GM20431 (cell line): Measurements from ENCODE around the gene TPRG1.

ENCODE experiments used
- in situ Hi-C: fragments of 300-500 bp; cut with MseI, MboI; formaldehyde crosslinking; loops from one replicate; pipeline ENCODE4 v1.15.0; 2020; ENCODE audit warnings: low sequenced_read_pairs; ENCODE audit not compliant: unreplicated experiment

Gene TPRG1

DNA sequence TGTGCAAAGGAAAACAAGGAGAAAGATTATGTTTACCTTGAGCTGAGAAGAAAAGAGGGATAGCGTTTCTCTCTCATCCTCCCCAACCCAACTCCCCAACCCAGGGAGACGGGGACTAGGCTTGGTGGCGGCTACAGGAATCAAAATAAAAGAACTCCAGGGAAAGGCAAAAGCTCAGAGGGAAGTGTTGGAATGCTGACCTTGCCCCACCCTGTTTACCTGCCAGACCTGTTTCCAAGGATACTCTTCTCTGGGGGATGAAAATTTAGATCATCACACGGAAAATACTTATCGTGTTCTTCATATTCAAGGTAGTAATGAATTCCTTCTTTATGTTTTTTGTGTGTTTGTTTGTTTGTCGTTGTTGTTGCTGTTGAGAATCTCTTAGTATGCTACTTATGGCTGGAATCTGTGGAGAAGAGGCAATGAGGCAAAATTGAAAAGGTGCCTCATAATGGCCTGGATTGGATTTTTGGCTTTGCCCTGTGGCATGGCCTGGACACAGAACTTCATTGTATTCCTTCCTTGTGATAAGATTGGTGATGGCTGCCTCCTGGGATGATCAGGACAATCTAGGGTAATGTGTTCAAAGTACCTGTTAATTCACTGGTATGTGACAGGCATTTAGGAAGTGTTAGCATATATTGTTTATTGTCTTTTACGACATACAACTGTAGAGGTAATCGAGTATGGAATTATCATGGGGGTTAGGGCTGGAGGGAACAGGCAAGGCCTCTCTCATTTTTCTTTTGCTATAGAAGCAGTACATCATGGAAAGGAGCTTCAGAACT, 11.1 kb upstream of the TPRG1 start:
- in situ Hi-C loops = no loop called here

DNA sequence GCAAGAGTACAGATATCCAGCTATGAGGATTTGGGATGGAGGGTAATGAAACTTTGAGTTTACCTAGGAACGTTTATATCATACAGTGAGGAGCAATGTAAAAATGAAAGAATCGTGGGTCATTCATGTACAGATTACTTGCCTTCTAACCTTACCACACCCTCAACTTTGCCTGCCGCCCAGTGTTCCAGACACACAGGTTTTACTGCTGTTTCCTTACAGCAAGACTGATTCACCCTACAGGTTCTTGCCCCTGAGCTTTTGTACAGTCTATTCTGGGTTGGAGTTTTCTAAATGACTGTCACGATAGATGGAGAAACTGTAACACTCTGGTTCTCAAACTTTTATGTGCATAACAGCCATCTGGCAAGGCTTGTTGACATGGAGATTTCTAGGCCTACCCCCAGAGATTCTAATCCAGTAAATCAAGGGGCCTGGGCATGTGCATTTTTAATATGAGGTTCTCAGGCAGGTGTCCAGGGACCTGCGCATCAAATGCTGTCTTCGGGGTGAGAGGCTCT, 6.6 kb upstream of the TPRG1 start:
- in situ Hi-C loops = no loop called here

GRCh38 chr3:189166321-189166720, 5.5 kb upstream of the TPRG1 start:
- in situ Hi-C loops = no loop called here

- in situ Hi-C loops = no loop called here
These were observed 4.6 kb upstream of the TPRG1 start for GRCh38 chr3:189167027-189167766.

DNA sequence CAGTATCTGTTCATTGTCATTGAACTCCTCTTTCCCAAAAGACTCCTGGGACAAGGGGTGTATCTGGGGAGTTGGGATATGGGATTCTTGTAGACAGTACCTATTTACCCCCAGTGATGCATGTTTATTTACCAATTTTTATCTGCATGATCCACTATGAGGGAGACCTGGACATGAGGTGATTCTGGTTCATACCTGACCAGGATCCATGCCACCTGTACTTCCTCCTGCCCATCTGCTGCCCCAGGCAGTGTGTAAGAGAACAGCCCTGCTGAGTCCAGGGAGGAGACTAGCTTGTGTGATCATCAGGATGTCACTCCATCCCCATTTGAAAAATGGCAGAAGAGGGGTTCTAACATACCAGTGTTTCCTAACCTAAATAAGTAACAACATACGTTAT, 3.1 kb upstream of the TPRG1 start:
- in situ Hi-C loops = no loop called here

DNA sequence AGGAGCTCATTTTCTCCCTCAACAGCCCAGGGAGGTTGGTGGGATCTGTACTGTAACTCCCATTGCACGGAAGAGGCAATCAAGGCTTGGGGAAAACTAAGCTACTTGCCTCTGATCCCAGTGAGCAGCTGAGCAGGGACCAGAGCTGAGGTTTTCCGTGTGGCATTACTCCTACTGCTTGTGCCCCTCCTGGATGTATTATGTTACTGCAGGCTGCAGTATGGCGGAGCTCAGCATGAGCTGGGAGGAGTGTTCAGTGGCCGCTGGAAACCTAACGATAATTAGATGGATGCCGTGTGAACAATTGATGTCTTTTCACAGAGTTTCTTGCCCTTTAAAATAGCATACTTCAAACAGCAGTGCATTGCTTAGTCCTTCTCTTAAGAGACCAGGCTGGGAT, 2.0 kb upstream of the TPRG1 start:
- in situ Hi-C loops = no loop called here

DNA sequence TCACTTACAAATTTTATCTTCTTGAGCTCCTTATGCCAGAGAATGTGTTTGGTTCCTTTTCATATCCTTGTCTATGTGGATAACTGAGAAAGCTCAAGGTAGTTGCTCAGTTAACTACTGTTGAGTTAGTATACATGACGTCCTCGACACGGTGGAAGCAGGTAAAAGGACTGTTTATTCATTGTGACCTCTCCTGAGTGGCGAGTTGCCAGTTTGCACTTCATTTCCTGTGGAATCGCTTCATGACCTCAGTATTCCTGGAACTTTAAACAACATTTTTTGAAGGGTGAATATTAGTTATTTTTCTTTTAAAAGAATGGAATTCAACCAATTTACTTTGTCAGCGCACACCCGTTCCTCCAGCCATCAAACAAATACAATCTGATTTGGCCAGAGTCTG, 1.2 kb upstream of the TPRG1 start:
- in situ Hi-C loops = no loop called here

DNA sequence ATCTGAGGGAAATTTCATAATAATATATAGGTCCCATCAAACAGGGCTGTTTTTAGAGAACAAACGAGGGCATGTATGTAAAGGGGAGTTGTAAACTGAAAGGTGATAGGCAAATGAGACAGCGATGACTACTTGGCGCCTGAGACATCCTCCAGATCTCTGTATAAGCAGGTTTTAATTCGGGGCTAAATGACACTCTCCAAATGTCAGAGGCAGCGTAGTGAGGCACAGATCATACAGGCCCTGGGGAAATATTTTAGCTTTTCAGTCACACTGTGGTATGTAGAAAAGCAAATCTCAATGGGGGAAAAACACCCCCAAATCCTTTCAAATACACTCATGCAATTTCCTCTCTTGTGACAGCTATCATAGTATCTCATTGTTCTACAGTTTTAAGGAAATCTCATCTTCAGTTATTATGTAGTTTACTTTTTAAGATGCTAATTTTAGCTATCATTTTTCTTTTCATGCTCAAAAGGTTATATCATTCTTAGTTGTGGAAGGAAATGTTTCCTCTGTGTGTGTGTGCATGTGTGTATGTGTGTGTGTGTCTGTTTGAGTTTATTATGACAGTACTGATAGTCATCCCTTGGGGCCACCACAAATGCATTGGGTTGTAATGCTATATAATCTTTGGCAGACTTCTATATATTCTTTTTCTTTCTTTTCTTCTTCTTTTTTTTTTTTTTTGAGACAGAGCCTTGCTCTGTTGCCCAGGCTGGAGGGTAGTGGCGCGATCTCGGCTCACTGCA, 1.1 kb downstream of the TPRG1 start:
- in situ Hi-C loops = no loop called here

- in situ Hi-C loops = no loop called here
These were observed 12.8 kb downstream of the TPRG1 start for GRCh38 chr3:189184566-189184965.

DNA sequence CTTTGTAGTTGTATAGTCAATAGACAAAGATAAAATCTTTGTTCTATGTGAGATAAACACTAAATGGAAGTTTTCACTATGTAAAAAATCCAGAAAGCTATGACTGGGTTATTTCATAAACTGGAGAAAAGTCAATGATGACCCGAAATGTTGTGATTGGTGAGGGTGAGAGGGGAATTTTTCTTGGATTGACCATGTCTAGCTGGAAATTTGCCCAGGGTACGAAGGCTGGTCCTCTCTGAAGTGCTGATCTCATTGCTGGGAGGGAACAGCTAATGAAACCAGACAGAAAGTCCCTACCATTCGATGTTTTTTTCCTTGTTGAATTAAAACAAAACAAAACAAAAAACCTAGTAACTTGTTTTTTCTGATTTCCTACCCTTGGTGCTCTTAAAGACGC, 14.3 kb downstream of the TPRG1 start:
- in situ Hi-C loops = no loop called here

GRCh38 chr3:189188466-189188865, 16.7 kb downstream of the TPRG1 start:
- in situ Hi-C loops = no loop called here

DNA sequence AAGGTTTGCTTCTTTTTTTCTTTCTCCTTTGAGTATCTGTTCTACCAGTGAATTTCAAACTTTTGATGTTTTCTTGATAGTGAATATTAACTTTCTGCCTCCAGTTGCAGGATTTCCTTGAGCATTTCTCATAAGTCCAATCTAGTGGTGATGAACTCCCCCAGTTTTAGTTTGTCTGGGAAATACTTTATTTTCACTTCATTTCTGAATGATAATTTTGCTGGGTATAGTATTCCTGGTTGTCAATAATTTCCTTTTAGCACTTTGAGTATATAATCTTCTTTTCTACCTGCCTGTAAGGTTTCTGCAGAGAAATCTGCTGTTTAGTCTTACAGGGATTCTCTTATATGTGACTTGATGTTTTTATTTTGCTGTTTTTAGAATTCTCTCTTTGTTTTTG, 21.0 kb downstream of the TPRG1 start:
- in situ Hi-C loops = no loop called here

GRCh38 chr3:189195302-189195701, 23.5 kb downstream of the TPRG1 start:
- in situ Hi-C loops = no loop called here

GRCh38 chr3:189202106-189202505, 30.3 kb downstream of the TPRG1 start:
- in situ Hi-C loops = no loop called here

DNA sequence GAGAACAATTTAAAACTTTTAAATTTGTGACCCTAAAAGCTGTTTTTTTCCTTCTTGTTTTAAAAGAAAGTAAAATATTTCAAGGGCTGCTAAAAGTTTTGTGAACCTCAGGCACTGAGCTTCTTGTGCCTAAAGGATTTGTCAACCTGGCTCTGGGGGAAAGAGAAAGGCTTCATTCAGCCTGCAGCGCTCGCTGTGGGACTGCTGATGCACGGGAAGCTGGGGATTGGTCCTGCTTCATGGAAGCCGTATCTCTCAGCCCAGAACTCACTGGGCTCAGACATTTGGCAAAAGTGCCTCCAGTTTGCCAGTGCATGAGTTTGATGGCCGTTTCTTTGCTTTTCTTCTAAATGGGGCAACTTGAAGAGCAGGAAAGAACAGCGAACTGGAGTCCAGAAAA, 30.8 kb downstream of the TPRG1 start:
- in situ Hi-C loops = no loop called here

GRCh38 chr3:189204167-189204866, 32.5 kb downstream of the TPRG1 start:
- in situ Hi-C loops = no loop called here

GRCh38 chr3:189204937-189205336, 33.2 kb downstream of the TPRG1 start:
- in situ Hi-C loops = no loop called here

DNA sequence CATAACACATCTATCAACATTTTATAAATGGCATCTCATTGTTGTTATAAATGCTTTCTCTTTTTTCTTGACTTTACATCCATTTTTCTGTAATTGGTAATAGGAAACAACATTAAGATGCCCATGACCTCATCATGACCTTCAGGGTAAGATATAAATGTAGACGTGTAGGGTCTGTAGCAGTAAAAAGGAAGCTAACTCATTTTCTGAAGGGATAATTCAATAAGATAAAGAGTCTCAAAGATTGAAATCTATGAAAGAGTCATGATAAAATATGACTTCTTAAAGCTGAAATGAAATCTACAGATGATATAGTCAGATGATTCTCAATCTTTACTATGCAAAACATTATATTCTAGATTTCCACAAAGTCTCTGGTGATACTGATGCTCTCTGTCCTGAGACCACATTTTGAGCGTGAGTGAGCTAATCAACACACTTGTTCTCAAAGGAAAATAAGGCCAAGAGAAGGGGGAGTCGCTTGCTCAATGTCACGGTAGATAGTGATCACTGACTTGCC, 38.5 kb downstream of the TPRG1 start:
- in situ Hi-C loops = no loop called here

- in situ Hi-C loops = no loop called here
These were observed 40.9 kb downstream of the TPRG1 start for GRCh38 chr3:189212681-189213080.

- in situ Hi-C loops = no loop called here
These were observed 42.9 kb downstream of the TPRG1 start for GRCh38 chr3:189214651-189215050.
